Measurements from ENCODE around the gene KCNJ11. TPM values are rescaled to one million over a fixed set of nuclear protein-coding genes. Genes with fewer than 3 reads are reported as not detected.

The KCNJ11 gene
- total RNA-seq, 1 donor from 2014 or later: not detected

DNA sequence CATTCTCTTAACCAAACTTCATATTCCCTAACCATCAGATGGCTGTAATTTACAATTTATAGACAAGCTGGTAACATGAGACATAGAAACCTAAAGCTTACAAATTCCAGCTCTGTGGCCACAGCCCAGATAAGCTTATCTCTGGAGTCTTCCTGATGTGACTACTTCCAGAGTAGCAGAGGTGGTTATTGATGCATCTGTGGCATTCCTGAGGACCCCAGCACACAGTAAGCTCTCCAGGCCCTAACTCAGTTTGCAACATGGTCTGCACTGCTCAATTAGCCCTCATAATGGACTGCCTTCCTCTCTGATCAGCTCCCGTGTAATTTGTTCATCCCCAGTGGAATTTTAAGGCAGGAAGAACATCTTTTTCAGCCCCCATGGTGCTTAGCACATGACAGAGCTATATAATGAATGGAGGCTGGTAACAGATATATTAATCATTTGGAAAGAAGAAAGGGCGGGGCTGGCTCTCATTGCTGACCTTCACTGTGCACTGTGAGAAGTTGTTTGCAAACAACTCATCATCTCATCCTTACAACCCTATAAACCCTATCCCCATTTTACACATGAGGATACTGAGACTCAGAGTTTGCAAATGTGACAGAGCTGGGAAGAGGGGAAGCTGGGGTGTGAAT lies 30.1 kb upstream of the KCNJ11 start:
- DNase-seq (ENCODE audit: low spot score): no peak
- H3K36me3 Mint-ChIP-seq (ENCODE audit: low read depth): no peaks in the 10 kb centered on the region
- peaks cover 86% of the 10 kb centered on the region for H3K27me3 Mint-ChIP-seq (ENCODE audit: low read depth)
- no peak overlapping the region for H3K27ac Mint-ChIP-seq (ENCODE audit: unreplicated experiment)
- no peaks in the 10 kb centered on the region for H3K9me3 Mint-ChIP-seq (ENCODE audit: low read depth)
- TF ChIP-seq CTCF (IDR thresholded peaks at IDR 0.05): no peak
- no peaks in the 10 kb centered on the region for H3K4me1 Mint-ChIP-seq (ENCODE audit: low read depth)
- no peak overlapping the region for H3K4me3 Mint-ChIP-seq (ENCODE audit: unreplicated experiment)

DNA sequence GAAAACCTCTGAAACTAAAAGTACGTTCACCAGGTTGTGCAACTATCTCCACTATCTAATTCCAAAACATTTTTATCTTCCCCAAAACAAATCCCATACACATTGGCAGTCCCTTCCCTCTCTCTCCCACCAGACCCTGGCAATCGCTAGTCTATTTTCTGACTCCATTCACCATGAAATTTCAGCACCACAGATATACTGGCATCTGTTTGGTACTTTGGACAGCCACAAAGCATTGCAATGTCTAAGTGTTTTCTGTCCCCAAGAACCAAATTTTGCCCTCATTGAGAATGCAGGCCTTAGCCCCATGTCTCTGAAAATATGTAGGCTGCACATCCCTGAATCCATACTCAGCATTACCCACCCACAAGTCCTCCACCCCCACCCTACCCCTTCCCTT lies 28.0 kb upstream of the KCNJ11 start:
- no peaks in the 10 kb centered on the region for H3K36me3 Mint-ChIP-seq (ENCODE audit: low read depth)
- no peak overlapping the region for H3K27ac Mint-ChIP-seq (ENCODE audit: unreplicated experiment)
- H3K27me3 Mint-ChIP-seq (ENCODE audit: low read depth): peaks cover 78% of the 10 kb centered on the region
- DNase-seq (ENCODE audit: low spot score): no peak
- no peaks in the 10 kb centered on the region for H3K9me3 Mint-ChIP-seq (ENCODE audit: low read depth)
- H3K4me3 Mint-ChIP-seq (ENCODE audit: unreplicated experiment): no peak overlapping the region
- no peaks in the 10 kb centered on the region for H3K4me1 Mint-ChIP-seq (ENCODE audit: low read depth)
- TF ChIP-seq CTCF (IDR thresholded peaks at IDR 0.05): no peak

- H3K4me3 Mint-ChIP-seq (ENCODE audit: unreplicated experiment): no peak overlapping the region
- no peaks in the 10 kb centered on the region for H3K9me3 Mint-ChIP-seq (ENCODE audit: low read depth)
- no peaks in the 10 kb centered on the region for H3K36me3 Mint-ChIP-seq (ENCODE audit: low read depth)
- H3K27me3 Mint-ChIP-seq (ENCODE audit: low read depth): peaks cover 76% of the 10 kb centered on the region
- H3K4me1 Mint-ChIP-seq (ENCODE audit: low read depth): no peaks in the 10 kb centered on the region
- TF ChIP-seq CTCF (IDR thresholded peaks at IDR 0.05): no peak
- no peak for DNase-seq (ENCODE audit: low spot score)
- H3K27ac Mint-ChIP-seq (ENCODE audit: unreplicated experiment): no peak overlapping the region
Measured at GRCh38 chr11:17415523-17416104, 27.2 kb upstream of the KCNJ11 start.

- Mint-ChIP-seq H3K27me3 (ENCODE audit: low read depth) (peaks cover 70% of the 10 kb centered on the region), H3K36me3 (ENCODE audit: low read depth) (no peaks in the 10 kb centered on the region), H3K9me3 (ENCODE audit: low read depth) (no peaks in the 10 kb centered on the region), H3K4me1 (ENCODE audit: low read depth) (no peaks in the 10 kb centered on the region), H3K27ac (ENCODE audit: unreplicated experiment) (no peak overlapping the region), H3K4me3 (ENCODE audit: unreplicated experiment) (no peak overlapping the region)
- TF ChIP-seq CTCF (IDR thresholded peaks at IDR 0.05): no peak
- DNase-seq (ENCODE audit: low spot score): no peak
Measured at GRCh38 chr11:17414992-17415391, 26.5 kb upstream of the KCNJ11 start.

- TF ChIP-seq CTCF (IDR thresholded peaks at IDR 0.05): no peak
- no peaks in the 10 kb centered on the region for H3K4me1 Mint-ChIP-seq (ENCODE audit: low read depth)
- no peaks in the 10 kb centered on the region for H3K36me3 Mint-ChIP-seq (ENCODE audit: low read depth)
- peaks cover 63% of the 10 kb centered on the region for H3K27me3 Mint-ChIP-seq (ENCODE audit: low read depth)
- H3K4me3 Mint-ChIP-seq (ENCODE audit: unreplicated experiment): no peak overlapping the region
- DNase-seq (ENCODE audit: low spot score): no peak
- no peak overlapping the region for H3K27ac Mint-ChIP-seq (ENCODE audit: unreplicated experiment)
- no peaks in the 10 kb centered on the region for H3K9me3 Mint-ChIP-seq (ENCODE audit: low read depth)
Measured at GRCh38 chr11:17414317-17414737, 25.9 kb upstream of the KCNJ11 start.

Data from chondrocyte (in vitro differentiated cells).